ENCODE measurements around the gene GREM2.

GRCh38 chr1:240613356-240614142, 1.6 kb upstream of the GREM2 start:
- TF ChIP-seq CTCF (IDR thresholded peaks at IDR 0.05) (no peak), EZH2 (IDR thresholded peaks at IDR 0.05; ENCODE audit: borderline replicate concordance, insufficient read depth, low read depth, low read length, poor library complexity, severe bottlenecking) (no peak)
